Measurements from ENCODE around the gene GRID2IP.

- TF ChIP-seq CTCF (IDR thresholded peaks at IDR 0.05; ENCODE audit: low read depth, low read length) (no peak), POLR2A (IDR thresholded peaks at IDR 0.05; ENCODE audit: extremely low read depth, insufficient read length) (no peak), MAX (IDR thresholded peaks at IDR 0.05; ENCODE audit: low read depth, low read length) (no peak), MYC (IDR thresholded peaks at IDR 0.05; ENCODE audit: low read depth, low read length) (no peak)
Observed at GRCh38 chr7:6512892-6513291, 38.4 kb downstream of the GRID2IP start.
